GM11168 (cell line): ENCODE results near the gene VEGFA.

Experiments
- in situ Hi-C: fragments of 300-500 bp; cut with MboI; formaldehyde crosslinking; loops from one replicate; pipeline ENCODE4 v1.12.0; 2022; ENCODE audit warnings: low sequenced_read_pairs; ENCODE audit not compliant: unreplicated experiment

Gene VEGFA

GRCh38 chr6:43769526-43770371, at the start of gene VEGFA:
Gene VEGFA, plus strand, starts transcription at chr6:43770211.
- in situ Hi-C loops = no loop called here

- in situ Hi-C loops = no loop called here
Measured at GRCh38 chr6:43720999-43721398, 49.0 kb upstream of the VEGFA start.

- in situ Hi-C loops = no loop called here
Measured at GRCh38 chr6:43722920-43723545, 47.0 kb upstream of the VEGFA start.

GRCh38 chr6:43723737-43724295, 46.2 kb upstream of the VEGFA start:
- in situ Hi-C loops = no loop called here

GRCh38 chr6:43724354-43724753, 45.7 kb upstream of the VEGFA start:
- in situ Hi-C loops = no loop called here

GRCh38 chr6:43724914-43725642, 44.9 kb upstream of the VEGFA start:
- in situ Hi-C loops = loop anchor here (5.0 kb wide), 1 partner anchor 37 kb away; no protein-coding TSS in a partner anchor

- in situ Hi-C loops = loop anchor here (5.0 kb wide), 1 partner anchor 36 kb away; no protein-coding TSS in a partner anchor
Measured at GRCh38 chr6:43725643-43726580, 44.1 kb upstream of the VEGFA start.

GRCh38 chr6:43727634-43728033, 42.4 kb upstream of the VEGFA start:
- in situ Hi-C loops = loop anchor here (5.0 kb wide), 1 partner anchor 35 kb away; no protein-coding TSS in a partner anchor

- in situ Hi-C loops = loop anchor here (5.0 kb wide), 1 partner anchor 34 kb away; no protein-coding TSS in a partner anchor
Measured at GRCh38 chr6:43728586-43728985, 41.4 kb upstream of the VEGFA start.

GRCh38 chr6:43729537-43729936, 40.5 kb upstream of the VEGFA start:
- in situ Hi-C loops = loop anchor here (5.0 kb wide), 1 partner anchor 33 kb away; no protein-coding TSS in a partner anchor

GRCh38 chr6:43730634-43731033, 39.4 kb upstream of the VEGFA start:
- in situ Hi-C loops = no loop called here

GRCh38 chr6:43733471-43734293, 36.3 kb upstream of the VEGFA start:
- in situ Hi-C loops = no loop called here

GRCh38 chr6:43734294-43734665, 35.7 kb upstream of the VEGFA start:
- in situ Hi-C loops = no loop called here

- in situ Hi-C loops = no loop called here
Measured at GRCh38 chr6:43735642-43736199, 34.3 kb upstream of the VEGFA start.

- in situ Hi-C loops = no loop called here
Measured at GRCh38 chr6:43736211-43736786, 33.7 kb upstream of the VEGFA start.

- in situ Hi-C loops = no loop called here
Measured at GRCh38 chr6:43736844-43737243, 33.2 kb upstream of the VEGFA start.

- in situ Hi-C loops = no loop called here
Measured at GRCh38 chr6:43737272-43738081, 32.5 kb upstream of the VEGFA start.
